Measurements from ENCODE around the gene AK9.
"Not testable (repeated sequence)": the region's sequence is repeated elsewhere in the genome, so short reads cannot be mapped to it uniquely, and the experiment has no call there.

Gene AK9

DNA sequence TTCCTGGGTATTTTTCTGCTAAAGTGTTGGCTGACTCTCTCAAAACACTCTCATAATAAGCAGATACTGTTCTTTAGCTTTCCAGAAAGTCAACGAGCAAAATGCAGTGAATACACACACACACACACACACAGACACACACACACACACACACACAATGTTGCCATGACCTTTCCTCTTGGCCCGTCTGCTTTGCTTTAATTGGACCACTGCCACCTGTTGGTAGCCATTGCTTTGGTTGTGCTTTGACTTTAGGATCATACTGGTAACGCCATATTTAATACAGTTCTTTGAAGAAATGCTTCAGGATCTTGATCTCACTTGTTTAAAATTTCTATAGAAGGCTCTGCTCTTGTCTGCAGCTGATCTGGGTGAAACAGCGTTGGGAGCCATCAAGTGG is 4.5 kb upstream of the AK9 start:
- Histone ChIP-seq H3K4me1 (ENCODE audit: control insufficient read depth in 1 of 2, insufficient read depth in 1 of 2, low read depth in 1 of 2, low read length in 1 of 2) (peaks cover 43 to 67% of the 10 kb centered on the region in 2 experiments), H3K27me3 (no peaks in the 10 kb centered on the region), H3K9me3 (no peaks in the 10 kb centered on the region), H3K36me3 (no peaks in the 10 kb centered on the region), H3K27ac (no peak overlapping the region), H3K4me3 (ENCODE audit: low read depth in 1 of 2, low read length in 1 of 2) (no peak overlapping the region)
- TF ChIP-seq, protein P1, sequence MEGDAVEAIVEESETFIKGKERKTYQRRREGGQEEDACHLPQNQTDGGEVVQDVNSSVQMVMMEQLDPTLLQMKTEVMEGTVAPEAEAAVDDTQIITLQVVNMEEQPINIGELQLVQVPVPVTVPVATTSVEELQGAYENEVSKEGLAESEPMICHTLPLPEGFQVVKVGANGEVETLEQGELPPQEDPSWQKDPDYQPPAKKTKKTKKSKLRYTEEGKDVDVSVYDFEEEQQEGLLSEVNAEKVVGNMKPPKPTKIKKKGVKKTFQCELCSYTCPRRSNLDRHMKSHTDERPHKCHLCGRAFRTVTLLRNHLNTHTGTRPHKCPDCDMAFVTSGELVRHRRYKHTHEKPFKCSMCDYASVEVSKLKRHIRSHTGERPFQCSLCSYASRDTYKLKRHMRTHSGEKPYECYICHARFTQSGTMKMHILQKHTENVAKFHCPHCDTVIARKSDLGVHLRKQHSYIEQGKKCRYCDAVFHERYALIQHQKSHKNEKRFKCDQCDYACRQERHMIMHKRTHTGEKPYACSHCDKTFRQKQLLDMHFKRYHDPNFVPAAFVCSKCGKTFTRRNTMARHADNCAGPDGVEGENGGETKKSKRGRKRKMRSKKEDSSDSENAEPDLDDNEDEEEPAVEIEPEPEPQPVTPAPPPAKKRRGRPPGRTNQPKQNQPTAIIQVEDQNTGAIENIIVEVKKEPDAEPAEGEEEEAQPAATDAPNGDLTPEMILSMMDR (IDR thresholded peaks at IDR 0.05) = no peak

DNA sequence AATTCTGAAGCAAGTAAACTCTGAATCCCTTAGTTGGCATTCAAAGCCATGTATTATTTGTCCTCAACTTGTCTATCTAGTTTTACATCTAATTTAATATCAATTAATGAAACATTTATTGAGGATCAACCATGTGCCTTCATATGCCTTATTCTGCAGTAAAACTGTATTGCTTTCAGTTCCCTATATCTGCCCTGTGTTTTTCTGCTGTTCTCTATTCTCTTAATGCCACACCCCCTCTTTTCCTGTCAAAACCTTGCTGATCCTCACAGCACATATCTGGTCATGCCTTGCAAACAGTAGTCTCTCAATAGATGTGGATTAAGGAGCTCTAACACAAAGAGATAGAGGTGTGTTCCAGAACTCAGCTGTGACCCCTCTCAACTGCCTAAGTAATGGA is 2.1 kb upstream of the AK9 start:
- no peaks in the 10 kb centered on the region for H3K9me3 ChIP-seq
- no peaks in the 10 kb centered on the region for H3K27me3 ChIP-seq
- TF ChIP-seq, protein P1 (IDR thresholded peaks at IDR 0.05) = no peak
- H3K36me3 ChIP-seq = no peaks in the 10 kb centered on the region
- peak overlapping the region; percentile 86 for H3K27ac ChIP-seq
- peak overlapping the region in 1 of 2 experiments; percentile 6 for H3K4me3 ChIP-seq (ENCODE audit: low read depth in 1 of 2, low read length in 1 of 2)
- peaks cover 39 to 55% of the 10 kb centered on the region in 2 experiments for H3K4me1 ChIP-seq (ENCODE audit: control insufficient read depth in 1 of 2, insufficient read depth in 1 of 2, low read depth in 1 of 2, low read length in 1 of 2)

DNA sequence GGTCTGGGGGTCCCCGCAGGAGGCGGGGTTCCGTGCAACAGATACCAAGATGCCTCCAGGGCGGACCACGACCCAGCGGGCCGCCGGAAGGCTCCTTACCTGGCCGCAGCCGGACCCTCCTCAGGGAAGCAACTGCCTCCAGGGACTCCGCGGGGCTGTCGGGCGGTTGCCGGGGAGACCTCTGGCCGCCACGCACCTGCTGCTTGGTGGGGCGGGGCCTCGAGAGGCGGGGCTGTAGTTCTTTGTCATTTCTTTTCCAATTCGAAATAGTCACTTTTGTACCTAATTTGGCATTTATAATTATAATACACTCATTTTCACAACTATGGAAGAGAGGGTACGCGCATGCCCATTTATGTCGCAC is 647 bp downstream of the AK9 start:
- no peaks in the 10 kb centered on the region for H3K9me3 ChIP-seq
- H3K4me1 ChIP-seq (ENCODE audit: control insufficient read depth in 1 of 2, insufficient read depth in 1 of 2, low read depth in 1 of 2, low read length in 1 of 2) = peaks cover 29 to 34% of the 10 kb centered on the region in 2 experiments
- H3K27ac ChIP-seq = peak overlapping the region; percentile 86
- H3K4me3 ChIP-seq (ENCODE audit: low read depth in 1 of 2, low read length in 1 of 2) = peak overlapping the region; percentile 92 to 99
- H3K36me3 ChIP-seq = no peaks in the 10 kb centered on the region
- no peaks in the 10 kb centered on the region for H3K27me3 ChIP-seq
- TF ChIP-seq, protein P1 (IDR thresholded peaks at IDR 0.05) = no peak

DNA sequence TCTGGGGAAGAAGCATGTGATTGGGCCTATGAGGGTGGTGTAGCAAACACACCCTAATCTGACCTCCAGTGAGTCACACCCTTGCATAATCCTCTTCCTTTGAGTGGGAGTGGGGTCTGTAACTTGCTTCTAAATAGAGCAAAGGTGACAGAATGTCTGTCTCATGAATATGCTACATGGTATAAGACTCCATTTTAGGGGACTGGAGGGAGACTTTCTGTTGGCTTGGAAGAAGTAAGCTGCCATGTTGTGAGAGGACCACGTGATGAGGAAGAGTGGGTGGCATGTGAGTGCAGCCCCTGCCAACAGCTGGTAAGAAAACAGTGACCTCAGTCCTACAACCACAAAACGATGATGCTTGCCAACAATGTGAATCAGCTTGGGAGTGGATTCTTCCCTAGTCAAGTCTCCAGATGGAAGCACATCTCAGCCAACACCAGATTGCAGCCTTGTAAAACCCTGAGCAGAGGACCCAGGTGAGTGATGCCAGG is 3.7 kb downstream of the AK9 start:
- Histone ChIP-seq H3K36me3 (no peaks in the 10 kb centered on the region), H3K9me3 (no peaks in the 10 kb centered on the region), H3K4me3 (ENCODE audit: low read depth in 1 of 2, low read length in 1 of 2) (no peak overlapping the region), H3K27ac (no peak overlapping the region), H3K27me3 (no peaks in the 10 kb centered on the region), H3K4me1 (ENCODE audit: control insufficient read depth in 1 of 2, insufficient read depth in 1 of 2, low read depth in 1 of 2, low read length in 1 of 2) (peaks cover 15 to 21% of the 10 kb centered on the region in 2 experiments)
- TF ChIP-seq, protein P1 (IDR thresholded peaks at IDR 0.05) = no peak

DNA sequence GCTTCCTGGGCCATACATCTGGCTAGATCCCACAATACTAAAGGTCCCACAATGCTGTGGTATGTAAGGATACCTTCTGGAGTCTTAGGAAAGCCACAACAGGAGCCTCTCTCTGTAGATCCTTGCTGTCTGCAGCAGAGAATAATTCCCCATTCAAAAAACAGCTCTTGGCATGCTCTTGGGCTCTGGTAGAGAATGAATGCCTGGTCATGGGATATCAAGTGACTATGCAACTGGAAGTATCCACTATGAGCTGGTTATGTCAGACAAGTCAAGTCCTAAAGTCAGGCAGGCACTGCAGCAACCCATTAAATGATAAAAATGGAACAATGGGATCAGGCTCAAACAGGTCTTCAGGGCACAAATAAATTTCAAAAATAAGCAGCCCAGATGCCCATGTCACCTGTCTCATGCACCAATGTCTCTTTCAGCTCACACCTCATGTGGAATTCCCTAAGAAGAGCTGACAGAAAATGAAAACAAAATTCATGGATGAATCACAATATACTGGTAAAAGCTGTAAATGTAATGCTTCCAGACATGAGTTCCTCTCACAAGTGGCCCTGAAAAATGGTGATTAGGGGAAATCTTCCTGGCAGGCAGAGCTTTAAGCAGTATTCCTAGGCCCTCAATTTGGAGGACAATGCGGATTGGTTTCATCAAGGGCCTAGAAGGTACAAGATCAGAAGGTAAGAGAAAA is 4.3 kb downstream of the AK9 start:
- H3K27me3 ChIP-seq = no peaks in the 10 kb centered on the region
- H3K4me1 ChIP-seq (ENCODE audit: control insufficient read depth in 1 of 2, insufficient read depth in 1 of 2, low read depth in 1 of 2, low read length in 1 of 2) = peaks cover 9 to 15% of the 10 kb centered on the region in 2 experiments
- no peaks in the 10 kb centered on the region for H3K36me3 ChIP-seq
- H3K9me3 ChIP-seq = no peaks in the 10 kb centered on the region
- TF ChIP-seq, protein P1 (IDR thresholded peaks at IDR 0.05) = no peak
- no peak overlapping the region for H3K4me3 ChIP-seq (ENCODE audit: low read depth in 1 of 2, low read length in 1 of 2)
- no peak overlapping the region for H3K27ac ChIP-seq

DNA sequence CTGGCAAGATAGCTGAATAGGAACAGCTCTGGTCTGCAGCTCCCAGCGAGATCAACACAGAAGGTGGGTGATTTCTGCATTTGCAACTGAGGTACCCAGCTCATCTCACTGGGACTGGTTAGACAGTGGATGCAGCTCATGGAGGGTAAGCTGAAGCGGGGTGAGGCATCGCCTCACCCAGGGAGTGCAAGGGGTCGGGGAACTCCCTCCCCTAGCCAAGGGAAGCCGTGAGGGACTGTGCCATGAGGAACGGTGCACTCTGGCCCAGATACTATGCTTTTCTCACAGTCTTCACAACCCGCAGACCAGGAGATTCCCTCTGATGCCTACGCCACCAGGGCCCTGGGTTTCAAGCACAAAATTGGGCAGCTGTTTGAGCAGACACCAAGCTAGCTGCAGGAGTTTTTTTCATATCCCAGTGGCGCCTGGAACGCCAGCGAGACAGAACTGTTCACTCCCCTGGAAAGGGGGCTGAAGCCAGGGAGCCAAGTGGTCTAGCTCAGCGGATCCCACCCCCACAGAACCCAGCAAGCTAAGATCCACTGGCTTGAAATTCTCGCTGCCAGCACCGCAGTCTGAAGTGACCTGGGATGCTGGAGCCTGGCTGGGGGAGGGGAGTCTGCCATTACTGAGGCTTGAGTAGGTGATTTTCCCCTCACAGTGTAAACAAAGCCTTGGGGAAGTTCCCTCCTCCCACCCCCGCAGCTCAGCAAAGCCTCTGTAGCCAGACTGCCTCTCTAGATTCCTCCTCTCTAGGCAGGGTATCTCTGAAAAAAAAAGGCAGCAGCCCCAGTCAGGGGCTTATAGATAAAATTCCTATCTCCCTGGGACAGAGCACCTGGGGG is 12.1 kb downstream of the AK9 start:
- not testable (repeated sequence) for H3K36me3 ChIP-seq; H3K4me1 ChIP-seq (ENCODE audit: control insufficient read depth in 1 of 2, insufficient read depth in 1 of 2, low read depth in 1 of 2, low read length in 1 of 2); H3K4me3 ChIP-seq (ENCODE audit: low read depth in 1 of 2, low read length in 1 of 2); H3K9me3 ChIP-seq; H3K27me3 ChIP-seq; H3K27ac ChIP-seq

All from neutrophil (primary cell).